ENCODE measurements around the gene TMPRSS7.

GRCh38 chr3:112087746-112088145 lies 53.2 kb downstream of the TMPRSS7 start:
- no peak for TF ChIP-seq ZFP30 (CRISPR knock-in tag; IDR thresholded peaks at IDR 0.05)
- no peak for TF ChIP-seq GLIS3 (CRISPR knock-in tag; IDR thresholded peaks at IDR 0.05)
- no peak for TF ChIP-seq BACH2 (CRISPR knock-in tag; IDR thresholded peaks at IDR 0.05; ENCODE audit: borderline replicate concordance)
- TF ChIP-seq RARB (CRISPR knock-in tag; IDR thresholded peaks at IDR 0.05): no peak
- TF ChIP-seq TOX (CRISPR knock-in tag; IDR thresholded peaks at IDR 0.05; ENCODE audit: borderline replicate concordance): no peak
- no peak for TF ChIP-seq PATZ1 (CRISPR knock-in tag; IDR thresholded peaks at IDR 0.05; ENCODE audit: borderline replicate concordance)
- TF ChIP-seq SNAI2 (CRISPR knock-in tag; IDR thresholded peaks at IDR 0.05): no peak
- no peak for TF ChIP-seq ZNF565 (CRISPR knock-in tag; conservative IDR thresholded peaks at IDR 0.05; ENCODE audit: low read depth)
- no peak for TF ChIP-seq ZNF8 (CRISPR knock-in tag; IDR thresholded peaks at IDR 0.05)
- no peak for TF ChIP-seq ZFP3 (CRISPR knock-in tag; IDR thresholded peaks at IDR 0.05)
